Measurements from ENCODE around the gene CHRNA9.

CHRNA9 gene

GRCh38 chr4:40337051-40337450 is 1.9 kb downstream of the CHRNA9 start:
- no peak for DNase-seq (ENCODE audit: low read depth in 1 of 2, low spot score in 1 of 2)

GRCh38 chr4:40337523-40337922 is 2.4 kb downstream of the CHRNA9 start:
- DNase-seq (ENCODE audit: low read depth in 1 of 2, low spot score in 1 of 2), result no peak

GRCh38 chr4:40340030-40340429 is 4.9 kb downstream of the CHRNA9 start:
- DNase-seq (ENCODE audit: low read depth in 1 of 2, low spot score in 1 of 2), result no peak

- DNase-seq (ENCODE audit: low read depth in 1 of 2, low spot score in 1 of 2), result no peak
These were observed 12.3 kb downstream of the CHRNA9 start for GRCh38 chr4:40347472-40347871.

- no peak for DNase-seq (ENCODE audit: low read depth in 1 of 2, low spot score in 1 of 2)
These were observed 12.9 kb downstream of the CHRNA9 start for GRCh38 chr4:40348000-40348399.

- no peak for DNase-seq (ENCODE audit: low read depth in 1 of 2, low spot score in 1 of 2)
These were observed 14.5 kb downstream of the CHRNA9 start for GRCh38 chr4:40349561-40350198.

GRCh38 chr4:40350627-40351227 is 15.6 kb downstream of the CHRNA9 start:
- no peak for DNase-seq (ENCODE audit: low read depth in 1 of 2, low spot score in 1 of 2)

GRCh38 chr4:40354158-40354557 is 19.0 kb downstream of the CHRNA9 start:
- no peak for DNase-seq (ENCODE audit: low read depth in 1 of 2, low spot score in 1 of 2)

- no peak for DNase-seq (ENCODE audit: low read depth in 1 of 2, low spot score in 1 of 2)
These were observed 20.0 kb downstream of the CHRNA9 start for GRCh38 chr4:40355131-40355530.

GRCh38 chr4:40357738-40358137 is 22.6 kb downstream of the CHRNA9 start:
- DNase-seq (ENCODE audit: low read depth in 1 of 2, low spot score in 1 of 2), result no peak

GRCh38 chr4:40361338-40361737 is 26.2 kb downstream of the CHRNA9 start:
- DNase-seq (ENCODE audit: low read depth in 1 of 2, low spot score in 1 of 2), result no peak

GRCh38 chr4:40363382-40363920 is 28.3 kb downstream of the CHRNA9 start:
- no peak for DNase-seq (ENCODE audit: low read depth in 1 of 2, low spot score in 1 of 2)

GRCh38 chr4:40363945-40364344 is 28.8 kb downstream of the CHRNA9 start:
- no peak for DNase-seq (ENCODE audit: low read depth in 1 of 2, low spot score in 1 of 2)

GRCh38 chr4:40365766-40366165 is 30.6 kb downstream of the CHRNA9 start:
- DNase-seq (ENCODE audit: low read depth in 1 of 2, low spot score in 1 of 2), result no peak

GRCh38 chr4:40367451-40367850 is 32.3 kb downstream of the CHRNA9 start:
- DNase-seq (ENCODE audit: low read depth in 1 of 2, low spot score in 1 of 2), result no peak

GRCh38 chr4:40369437-40370274 is 34.5 kb downstream of the CHRNA9 start:
- no peak for DNase-seq (ENCODE audit: low read depth in 1 of 2, low spot score in 1 of 2)

GRCh38 chr4:40372651-40373050 is 37.5 kb downstream of the CHRNA9 start:
- DNase-seq (ENCODE audit: low read depth in 1 of 2, low spot score in 1 of 2), result no peak

GRCh38 chr4:40373636-40374035 is 38.5 kb downstream of the CHRNA9 start:
- no peak for DNase-seq (ENCODE audit: low read depth in 1 of 2, low spot score in 1 of 2)

- DNase-seq (ENCODE audit: low read depth in 1 of 2, low spot score in 1 of 2), result no peak
These were observed 40.0 kb downstream of the CHRNA9 start for GRCh38 chr4:40375095-40375494.

GRCh38 chr4:40375620-40376019 is 40.5 kb downstream of the CHRNA9 start:
- no peak for DNase-seq (ENCODE audit: low read depth in 1 of 2, low spot score in 1 of 2)

GRCh38 chr4:40377512-40378365 is 42.6 kb downstream of the CHRNA9 start:
- no peak for DNase-seq (ENCODE audit: low read depth in 1 of 2, low spot score in 1 of 2)
